HG03039 (cell line): ENCODE results near the gene ERN1.
"Not testable (repeated sequence)": the region's sequence is repeated elsewhere in the genome, so short reads cannot be mapped to it uniquely, and the experiment has no call there.

ENCODE experiments used
- ATAC-seq: cut with Tn5 transposase; IDR thresholded peaks from one replicate; pipeline ENCODE4 v1.9.1; 2021; ENCODE audit warnings: mild to moderate bottlenecking, moderate library complexity; ENCODE audit not compliant: unreplicated experiment

Gene ERN1

DNA sequence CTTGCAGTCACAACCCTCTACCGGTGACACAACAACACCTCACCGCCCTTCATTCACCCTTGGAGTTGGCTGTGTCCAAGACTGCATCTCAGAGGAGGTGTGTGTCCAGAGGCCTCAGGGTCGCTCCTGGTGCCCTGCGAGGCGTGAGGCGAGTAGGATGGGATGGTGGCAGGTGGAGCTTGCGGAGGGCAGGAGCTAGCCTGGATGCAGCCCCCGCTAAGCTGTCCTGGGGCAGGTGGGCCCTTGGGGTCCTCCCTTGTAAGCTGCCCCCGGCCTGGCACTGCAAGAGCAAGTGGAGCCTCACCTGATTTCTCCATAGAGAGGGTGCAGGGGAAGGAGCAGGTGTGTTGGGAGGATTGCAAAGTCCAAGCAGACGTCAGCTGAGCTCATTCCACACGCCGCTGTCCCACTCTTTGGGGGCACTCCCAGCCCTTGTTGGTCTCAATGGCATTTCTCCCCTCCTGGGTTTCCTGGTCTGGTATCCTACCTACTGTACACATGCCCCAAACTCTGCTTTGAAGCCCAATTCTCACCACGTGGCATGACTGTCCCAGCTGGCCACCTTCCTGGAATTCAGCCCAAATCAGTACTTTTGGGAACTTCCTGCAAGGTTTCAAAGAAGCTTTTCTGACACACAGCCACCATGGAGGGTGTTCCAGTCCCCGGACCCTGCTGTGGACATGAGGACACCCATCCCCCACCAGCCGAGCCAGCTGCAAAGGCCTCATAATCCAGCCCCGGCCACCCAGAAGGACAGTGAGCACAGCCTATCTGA is 91.4 kb downstream of the ERN1 start:
- ATAC-seq, result no peak

DNA sequence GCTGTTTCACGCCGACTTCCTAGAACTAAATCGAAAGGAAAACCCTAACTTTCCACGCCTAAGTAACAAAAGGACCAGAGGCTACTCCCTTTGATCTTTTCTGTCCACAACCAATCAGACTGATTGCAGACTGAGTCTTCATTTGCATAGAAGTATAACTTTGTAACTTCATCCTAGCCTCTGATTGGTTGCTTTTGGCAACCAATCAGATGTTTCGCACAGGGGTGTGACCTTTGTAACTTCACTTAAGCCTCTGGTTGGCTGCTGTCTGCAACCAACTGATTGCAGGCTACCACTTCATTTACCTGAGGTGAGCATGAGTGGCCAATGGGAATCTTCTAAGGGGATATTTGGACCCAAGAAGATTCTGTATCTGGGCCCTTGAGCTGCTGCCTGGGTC is 92.1 kb downstream of the ERN1 start:
- no peak for ATAC-seq

DNA sequence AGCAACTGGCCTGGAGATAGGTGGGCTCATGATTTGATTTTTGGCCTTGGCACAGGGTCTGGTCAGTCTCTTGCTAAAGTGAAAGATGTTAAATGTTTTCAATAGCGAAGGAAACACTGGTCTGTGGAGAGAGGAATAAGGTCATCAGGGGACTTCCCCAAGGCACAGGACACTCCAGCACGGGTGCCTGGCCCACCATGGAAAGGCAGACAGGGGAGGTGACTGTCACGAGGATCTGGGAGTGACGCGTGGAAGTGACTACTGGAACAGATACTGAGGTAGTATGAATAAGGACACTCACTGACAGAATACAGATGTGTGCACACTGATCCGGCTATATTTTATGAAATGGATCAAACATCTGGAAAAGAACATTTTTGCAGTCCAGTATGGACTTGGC is 92.8 kb downstream of the ERN1 start:
- no peak for ATAC-seq

DNA sequence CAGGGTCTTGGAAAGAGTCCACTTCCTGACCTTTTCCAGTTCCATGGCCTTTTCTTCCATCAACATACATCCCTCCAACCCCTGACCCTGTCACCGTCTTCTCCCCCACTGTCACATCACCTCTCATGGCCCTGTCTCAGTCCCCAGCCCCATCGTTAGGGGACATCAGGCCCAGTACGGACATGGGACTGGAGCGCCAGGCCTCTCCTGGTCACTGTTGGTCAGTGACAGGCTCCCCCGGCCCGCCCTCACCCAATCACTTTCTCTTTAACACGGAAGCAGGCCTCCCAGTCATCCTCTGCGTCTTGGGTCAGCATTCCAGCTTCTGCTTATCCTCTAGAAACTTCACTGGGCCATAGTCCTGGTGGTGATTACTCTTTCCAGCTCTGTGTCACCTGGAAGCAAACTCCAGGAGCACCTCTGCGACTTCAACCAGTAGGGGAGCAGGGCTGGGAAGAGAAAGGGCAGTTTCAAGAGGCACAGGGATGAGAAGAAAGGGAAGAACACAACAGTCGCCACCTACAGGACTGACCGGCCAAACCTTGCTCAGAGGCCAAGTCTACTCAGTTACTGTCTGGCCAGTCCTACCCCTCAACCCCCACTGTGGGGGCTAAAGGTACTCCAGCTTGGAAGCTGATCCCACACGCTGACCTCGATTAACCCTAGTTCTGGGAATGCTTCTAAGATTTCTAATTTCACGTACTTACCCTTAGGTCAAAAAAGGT is 93.6 kb downstream of the ERN1 start:
- no peak for ATAC-seq

DNA sequence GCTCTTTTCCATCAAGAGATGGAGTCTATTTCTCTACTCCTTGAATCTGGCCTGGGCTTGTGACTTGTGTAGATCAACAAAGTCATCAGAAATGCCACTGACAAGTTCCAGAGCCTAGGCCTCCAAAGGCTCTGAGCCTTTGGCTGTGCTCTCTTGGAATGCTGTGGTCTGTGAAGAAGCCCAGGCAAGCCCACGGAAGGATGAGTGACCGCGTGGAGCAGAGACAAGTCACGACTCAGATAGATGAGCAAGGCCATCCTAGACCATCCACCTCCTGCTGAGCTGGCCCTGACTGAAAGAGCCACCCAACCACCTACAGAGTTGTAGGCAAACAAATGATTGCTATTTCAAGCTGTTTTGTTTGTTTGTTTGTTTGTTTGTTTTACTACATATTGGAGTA is 97.9 kb downstream of the ERN1 start:
- ATAC-seq, result no peak

DNA sequence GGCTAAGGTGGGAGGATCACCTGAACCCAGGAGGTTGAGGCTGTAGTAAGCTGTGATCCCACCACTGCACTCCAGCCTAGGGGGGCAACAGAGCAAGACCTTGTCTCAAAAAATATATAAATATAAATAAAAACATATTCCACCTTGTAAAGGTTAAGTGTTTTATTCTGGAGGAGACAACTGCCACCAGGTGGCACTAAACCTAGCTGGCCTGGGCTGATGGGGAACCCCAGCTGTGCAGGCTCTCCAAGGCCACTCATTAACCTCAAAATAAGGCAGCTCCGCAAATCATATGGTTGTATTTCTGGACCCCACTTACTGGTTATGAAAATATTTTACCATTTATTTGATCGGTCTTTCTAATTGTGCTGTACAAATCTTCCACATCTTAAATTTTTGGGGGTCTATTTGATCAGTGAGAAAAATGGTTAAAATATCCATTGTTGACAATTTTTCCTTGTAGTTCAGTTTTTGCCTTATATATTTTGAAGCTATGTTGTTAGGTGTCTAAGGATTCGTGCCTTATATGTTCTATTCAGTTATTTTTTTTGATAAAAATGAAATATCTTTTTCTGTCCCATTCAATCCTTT is 101.0 kb downstream of the ERN1 start:
- ATAC-seq, result no peak

DNA sequence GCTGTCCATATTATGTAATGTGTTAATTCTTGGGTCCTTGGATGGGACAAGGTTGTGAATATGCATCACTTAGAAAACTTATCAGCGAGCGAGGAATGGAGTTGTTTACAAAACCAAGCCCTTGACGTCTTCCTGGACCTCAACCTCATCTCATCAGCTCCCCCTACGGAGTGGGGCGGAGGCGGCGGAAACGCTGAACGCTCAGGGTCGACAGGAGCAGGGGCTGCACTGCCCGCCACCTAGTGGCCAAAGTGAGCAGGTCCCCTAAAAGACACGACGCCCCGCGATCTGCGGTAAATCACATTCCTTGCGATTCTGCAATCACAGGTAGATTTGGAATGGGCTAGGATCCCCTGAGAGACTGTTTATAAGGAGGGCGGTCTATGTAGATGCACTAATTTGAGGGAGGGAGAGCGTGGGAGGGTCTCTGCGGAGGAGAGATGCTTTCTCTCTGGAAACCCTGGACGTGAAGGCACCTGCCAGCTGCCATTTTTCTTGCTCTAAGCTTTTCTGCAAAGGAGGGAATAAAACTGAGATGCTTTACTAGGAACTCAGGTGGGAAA is 104.1 kb downstream of the ERN1 start:
- peak; percentile 49 for ATAC-seq

DNA sequence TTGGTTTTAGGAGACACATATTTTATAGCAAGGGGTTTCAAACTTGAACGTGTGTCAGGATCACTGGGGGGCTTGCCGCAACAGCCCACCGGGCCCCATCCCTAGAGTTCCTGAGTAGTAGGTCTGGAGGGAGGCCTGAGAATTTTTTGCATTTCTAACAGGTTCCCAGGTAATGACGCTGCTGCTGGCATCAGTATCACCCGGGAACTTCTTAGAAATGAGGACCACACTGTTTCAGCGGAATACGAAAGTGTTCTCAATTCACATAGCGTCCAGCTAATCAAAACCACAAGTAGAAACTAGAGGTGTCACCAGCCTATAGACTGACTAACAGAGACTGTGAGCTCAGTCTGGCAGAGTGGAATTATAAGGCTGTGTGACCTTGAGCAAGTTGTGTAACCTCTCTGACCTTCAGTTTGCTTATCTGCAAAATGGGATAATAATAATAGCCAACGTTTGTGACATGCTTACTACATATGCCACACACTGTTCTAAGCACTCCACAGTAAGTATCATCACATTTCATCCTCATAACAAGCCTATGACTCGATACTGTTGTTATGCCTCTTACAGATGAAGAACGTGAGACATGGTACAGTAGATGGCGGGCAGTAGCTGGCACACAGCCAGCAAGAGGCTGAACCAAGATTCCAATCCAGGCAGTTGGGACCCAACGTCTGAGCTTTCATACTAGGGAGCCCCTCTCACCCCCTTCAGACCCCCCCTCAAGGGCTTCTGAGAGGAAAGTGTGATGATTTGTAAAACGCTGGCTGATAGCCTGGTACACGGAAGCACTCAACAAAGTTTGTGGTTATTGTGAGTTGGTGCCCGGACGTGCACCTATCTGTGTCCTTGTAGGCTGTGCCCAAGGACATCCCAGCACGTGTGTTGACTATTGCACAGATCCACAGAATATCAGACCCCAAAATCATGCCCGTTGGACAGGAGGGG is 104.9 kb downstream of the ERN1 start:
- no peak for ATAC-seq

DNA sequence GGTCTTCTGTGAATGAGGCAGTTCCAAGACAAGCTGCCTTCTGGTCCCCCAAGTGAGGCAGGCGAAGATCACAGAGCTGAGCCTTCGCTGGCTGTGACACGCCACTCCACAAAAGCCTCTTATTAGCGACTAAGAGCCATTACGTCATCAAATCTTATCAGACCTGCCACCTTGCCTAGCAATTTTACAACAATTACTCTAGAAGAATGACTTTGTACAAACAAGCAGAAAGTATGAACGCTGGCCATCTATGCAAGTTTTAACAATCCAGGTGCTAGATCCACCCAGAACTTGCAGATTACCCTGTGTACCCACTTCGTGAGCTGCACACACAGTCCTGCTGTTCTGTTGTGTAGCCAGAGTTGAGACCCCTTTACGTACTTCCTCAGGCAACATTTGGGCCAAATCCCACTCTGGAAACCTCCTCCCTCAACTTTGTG is 105.7 kb downstream of the ERN1 start:
- ATAC-seq, result no peak

DNA sequence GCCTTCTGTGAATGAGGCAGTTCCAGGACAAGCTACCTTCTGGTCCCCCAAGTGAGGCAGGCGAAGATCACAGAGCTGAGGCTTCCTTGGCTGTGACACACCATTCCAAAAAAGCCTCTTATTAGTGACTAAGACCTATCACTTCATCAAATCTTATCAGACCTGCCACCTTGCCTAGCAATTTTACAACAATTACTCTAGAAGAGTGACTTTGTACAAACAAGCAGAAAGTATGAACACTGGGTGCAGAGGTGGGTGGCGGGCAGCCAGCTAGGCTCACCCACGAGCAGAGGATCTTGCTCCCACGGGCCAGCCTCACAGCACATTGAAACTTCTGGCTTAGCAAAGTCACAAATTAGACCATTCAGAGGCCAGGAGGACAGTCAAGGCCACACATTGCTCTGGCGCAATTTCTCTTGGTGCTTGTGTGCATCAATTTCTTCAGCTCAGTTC is 107.3 kb downstream of the ERN1 start:
- no peak for ATAC-seq

DNA sequence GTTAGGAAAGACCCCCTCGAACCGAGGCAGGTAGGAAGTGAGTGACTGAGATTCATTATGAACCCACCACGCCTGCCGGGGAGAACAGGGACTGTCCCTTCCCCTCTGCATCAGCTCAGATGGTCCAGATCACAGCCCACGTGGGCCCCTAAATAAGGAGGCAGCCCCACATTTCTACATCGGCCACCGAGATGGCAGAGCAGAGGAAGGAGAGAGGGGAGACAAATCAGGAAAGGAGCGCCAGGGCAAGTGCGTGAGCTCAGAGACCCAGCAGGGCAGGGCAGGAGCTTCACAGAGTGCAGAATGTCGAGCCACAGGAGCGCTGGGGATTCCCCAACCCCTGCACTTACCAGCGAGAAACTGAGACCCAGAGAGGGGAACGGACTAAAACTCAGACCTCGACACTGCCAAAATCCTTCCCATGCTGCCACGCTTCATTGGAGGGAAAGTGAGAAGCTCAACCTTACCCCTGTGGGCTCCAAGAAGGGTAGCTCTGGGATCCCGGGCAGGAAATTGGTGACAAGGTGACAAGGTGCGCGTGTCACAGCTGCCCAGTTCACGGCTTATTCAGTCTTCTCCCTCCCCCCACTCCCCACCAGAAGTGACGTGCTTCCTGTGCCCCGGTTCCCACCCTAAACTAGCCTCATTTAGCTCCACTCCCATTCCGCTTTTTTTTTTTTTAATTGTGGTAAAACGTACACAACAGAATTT is 109.7 kb downstream of the ERN1 start, which contains the start of gene ICAM2:
Gene ICAM2, minus strand, starts transcription at position 578 of the 711 bp plus-strand sequence. CDS start 13,942 bp downstream, outside the sequence.
- peak; percentile 62 for ATAC-seq

DNA sequence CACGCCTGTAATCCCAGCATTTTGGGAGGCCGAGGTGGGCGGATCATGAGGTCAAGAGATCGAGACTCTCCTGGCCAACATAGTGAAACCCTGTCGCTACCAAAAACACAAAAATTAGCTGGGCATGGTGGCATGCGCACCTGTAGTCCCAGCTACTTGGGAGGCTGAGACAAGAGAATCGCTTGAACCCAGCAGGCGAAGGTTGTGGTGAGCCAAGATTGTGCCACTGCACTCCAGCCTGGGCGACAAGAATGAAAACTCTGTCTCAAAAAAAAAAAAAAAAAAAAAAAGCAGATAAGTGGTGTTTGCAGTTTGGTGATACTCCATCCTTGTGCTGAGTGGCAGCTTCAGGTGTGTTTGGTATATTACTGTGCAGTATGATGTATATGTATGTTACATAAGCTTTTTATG is 110.4 kb downstream of the ERN1 start:
- not testable (repeated sequence) for ATAC-seq

DNA sequence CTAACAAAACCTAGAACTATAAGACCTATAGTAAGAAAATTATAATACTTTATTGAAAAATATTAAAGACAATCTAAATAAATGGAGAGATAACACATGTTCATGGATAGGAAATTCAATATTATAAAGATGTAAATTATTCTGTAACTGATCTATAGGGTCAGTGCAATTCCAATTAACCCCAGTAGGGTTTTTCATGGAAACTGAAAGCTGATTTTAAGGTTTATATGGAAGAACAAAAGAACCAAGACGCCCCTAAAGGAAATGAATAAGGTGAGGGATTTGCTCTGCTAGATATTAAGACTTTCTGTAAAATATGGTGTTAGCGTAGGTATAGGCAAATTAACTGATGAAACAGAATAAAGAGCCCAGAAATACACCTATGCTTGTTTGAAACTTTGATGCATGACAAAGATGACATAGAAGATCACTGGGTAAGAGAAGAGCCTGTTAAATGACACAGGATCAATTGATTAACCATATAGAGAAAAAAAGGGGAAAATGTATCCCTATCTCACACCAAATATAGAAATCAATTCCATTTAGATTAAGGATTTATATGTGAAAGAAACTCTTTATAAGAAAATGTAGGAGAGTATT is 112.5 kb downstream of the ERN1 start:
- ATAC-seq, result no peak

DNA sequence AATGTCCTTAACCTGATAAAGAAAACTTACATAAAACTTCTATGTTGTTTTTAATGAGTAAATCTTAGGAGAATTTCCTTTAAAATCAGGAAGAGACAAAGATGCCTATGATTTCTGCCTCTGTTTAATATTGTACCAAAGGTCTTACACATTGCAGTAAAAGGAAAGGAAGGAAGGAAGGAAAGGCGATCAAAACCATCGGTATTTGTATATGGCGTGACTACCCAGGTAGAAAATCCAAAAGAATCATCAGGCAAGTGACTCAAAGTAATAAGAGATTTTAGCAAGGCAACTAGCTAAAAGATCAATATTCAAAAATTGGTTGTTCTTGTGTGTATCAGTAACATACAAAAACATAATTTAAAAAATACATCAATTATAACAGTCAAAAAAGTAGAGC is 113.0 kb downstream of the ERN1 start:
- ATAC-seq, result no peak

DNA sequence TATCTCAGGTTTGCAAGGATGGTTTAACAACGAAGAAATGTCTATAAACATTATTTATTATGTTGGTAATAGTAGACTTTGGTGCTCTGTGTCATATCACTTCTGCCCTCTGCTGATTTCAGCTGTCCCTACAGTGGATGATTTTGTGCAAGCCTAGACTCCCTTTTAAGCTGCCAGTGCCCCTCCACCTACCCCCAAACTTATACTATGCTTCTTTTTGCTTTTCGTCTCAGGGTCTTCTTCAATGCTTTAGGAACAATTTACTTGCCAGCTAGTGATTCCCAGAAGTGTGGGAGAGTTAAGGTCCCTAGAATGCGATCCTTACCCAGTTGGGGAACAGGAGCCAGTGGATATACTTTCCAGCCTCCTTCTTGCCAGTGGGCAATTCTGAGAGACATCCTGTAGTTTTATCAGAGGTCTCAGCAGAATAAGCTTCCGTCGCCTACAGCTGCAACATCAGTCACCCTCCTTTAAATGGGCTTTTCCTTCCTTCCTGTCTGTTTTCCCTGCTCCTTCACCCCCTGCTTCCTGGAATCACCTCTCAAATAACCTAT is 113.6 kb downstream of the ERN1 start:
- ATAC-seq, result no peak

DNA sequence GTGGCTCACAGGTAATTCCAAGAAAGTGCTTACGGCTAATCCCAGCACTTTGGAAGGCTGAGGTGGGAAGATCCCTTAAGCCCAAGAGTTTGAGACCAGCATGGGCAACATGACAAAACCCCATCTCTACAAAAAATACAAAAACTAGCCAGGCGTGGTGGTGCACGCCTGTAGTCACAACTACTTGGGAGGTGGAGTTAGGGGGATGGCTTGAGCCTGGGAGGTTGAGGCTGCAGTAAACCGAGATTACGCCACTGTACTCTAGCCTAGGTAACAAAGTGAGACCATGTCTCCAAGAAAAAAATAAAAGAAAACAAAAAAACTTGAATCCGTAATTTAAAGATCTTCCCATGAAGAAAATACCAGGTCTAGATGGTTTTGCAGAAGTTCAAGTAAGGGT is 114.5 kb downstream of the ERN1 start:
- ATAC-seq, result no peak

DNA sequence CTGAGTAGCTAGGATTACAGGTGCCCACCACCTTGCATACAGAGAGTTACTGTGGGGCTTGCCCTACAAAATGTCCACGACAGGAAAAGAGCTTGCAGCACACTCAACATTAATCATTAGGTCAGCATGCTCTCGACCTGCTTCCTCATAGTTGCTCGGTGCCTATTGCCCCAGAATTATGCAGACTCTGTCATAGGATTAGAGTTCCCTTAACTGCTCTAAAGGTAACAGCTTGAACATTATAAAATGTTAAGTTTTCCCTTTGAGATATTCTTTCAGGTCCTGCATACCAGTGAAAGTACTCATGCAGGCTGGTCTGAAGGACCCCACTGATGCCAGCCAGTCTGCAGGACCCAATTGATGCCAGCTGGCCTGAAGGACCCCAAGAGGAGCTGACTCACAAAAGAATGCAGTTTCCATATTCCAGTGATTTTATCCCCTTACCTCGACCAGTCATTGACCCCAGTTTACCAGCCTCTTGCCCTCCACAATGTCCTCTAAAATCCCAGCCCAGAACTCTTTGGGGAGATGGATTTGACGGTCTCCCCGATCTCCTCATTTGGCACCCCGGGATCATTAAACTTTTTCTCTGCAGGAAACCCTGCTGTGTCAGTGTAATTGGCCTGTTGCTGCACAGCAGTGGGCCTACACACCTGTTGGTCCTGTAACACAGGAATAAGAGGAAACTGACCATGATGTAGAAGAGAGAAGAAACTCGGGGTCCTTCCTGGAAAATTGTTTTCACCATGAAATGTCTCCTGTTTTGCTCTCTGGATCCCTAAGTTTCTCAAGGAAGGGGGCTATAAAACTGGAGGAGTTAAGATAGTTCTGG is 120.2 kb downstream of the ERN1 start:
- ATAC-seq, result no peak

DNA sequence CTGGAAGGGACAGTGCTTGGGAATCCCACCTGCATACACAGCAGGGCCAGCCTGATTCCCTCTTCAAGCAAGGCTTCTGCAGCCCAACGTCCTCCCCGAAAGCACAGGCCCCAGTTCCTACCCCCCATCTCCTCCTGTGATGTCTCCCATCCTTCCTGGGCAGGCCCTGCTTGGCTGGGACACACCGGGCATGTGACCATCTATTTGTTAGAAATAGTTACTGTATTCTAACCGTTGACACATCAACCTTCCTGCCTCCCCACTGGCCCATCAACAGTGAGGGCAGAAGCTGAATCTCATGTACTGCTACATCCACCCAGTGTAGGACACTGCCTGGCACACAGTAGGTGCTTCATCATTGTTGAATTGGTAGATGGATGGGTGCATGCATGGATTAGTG is 121.1 kb downstream of the ERN1 start:
- no peak for ATAC-seq
